ENCODE results near the gene IDH1. TPM values are rescaled to one million over a fixed set of nuclear protein-coding genes. Genes with fewer than 3 reads are reported as not detected.

Gene IDH1
- total and polyA plus RNA-seq, 2 of the 13 experiments (the other 11 are each of a cell fraction or from before 2014, with no cell fraction given): 312 to 1,077 TPM

DNA sequence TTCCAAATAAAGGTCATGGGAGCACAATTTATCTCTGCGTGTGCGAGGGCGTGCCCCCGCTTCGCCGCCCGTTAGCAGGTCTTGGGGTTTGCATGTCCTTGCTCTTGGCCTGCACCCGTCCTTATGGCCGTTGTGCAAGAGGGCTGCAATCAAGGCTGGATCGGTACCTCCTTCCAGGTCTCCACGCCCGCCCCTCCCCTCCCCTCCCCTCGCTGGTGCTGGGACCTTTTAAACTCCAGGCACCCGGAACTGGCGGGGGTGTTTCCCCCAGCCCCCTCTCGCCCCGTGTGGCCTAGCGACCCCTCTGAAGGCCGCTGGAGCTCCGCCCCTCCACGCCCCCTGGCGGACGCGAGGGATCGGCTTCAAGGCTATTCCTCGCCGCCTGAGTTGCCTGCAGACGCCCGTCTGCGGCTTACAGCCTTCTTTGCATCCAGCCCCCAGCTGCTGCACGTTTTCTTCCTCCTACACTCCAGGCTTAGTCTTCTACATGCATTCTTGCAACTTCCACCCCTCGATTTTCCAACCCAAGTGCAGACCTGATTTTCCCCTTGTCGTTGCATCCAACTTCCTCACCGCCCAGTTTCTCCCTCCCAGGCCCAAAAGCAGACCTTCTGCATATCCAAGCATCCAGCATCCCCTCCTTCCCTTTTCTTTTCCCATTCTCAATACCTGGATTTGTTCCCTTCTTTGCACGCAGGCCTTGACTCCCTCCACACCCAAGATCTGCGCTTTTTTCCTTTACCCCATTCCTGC lies 577 bp downstream of the IDH1 start (continued):
- TF ChIP-seq ZNF607 (CRISPR knock-in tag; IDR thresholded peaks at IDR 0.05; ENCODE audit: borderline replicate concordance): peak; percentile 55; the same call in 1 of the 2 replicates
- no peak; the same call in 1 of the 2 replicates for TF ChIP-seq EEA1 (CRISPR knock-in tag; IDR thresholded peaks at IDR 0.05; ENCODE audit: borderline replicate concordance)
- TF ChIP-seq TBL1XR1 (IDR thresholded peaks at IDR 0.05; ENCODE audit: borderline replicate concordance, low read length, partially characterized antibody): peak; percentile 9
- no peak for TF ChIP-seq IKZF1 (IDR thresholded peaks at IDR 0.05)
- peak; percentile 82; the same call in 1 of the 2 replicates for TF ChIP-seq PITX1 (CRISPR knock-in tag; IDR thresholded peaks at IDR 0.05)
- TF ChIP-seq NBN (conservative IDR thresholded peaks at IDR 0.05): no peak
- TF ChIP-seq ZNF7 (CRISPR knock-in tag; IDR thresholded peaks at IDR 0.05): no peak
- TF ChIP-seq SMARCC2 (IDR thresholded peaks at IDR 0.05): no peak
- TF ChIP-seq, protein P1, sequence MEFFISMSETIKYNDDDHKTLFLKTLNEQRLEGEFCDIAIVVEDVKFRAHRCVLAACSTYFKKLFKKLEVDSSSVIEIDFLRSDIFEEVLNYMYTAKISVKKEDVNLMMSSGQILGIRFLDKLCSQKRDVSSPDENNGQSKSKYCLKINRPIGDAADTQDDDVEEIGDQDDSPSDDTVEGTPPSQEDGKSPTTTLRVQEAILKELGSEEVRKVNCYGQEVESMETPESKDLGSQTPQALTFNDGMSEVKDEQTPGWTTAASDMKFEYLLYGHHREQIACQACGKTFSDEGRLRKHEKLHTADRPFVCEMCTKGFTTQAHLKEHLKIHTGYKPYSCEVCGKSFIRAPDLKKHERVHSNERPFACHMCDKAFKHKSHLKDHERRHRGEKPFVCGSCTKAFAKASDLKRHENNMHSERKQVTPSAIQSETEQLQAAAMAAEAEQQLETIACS (CRISPR knock-in tag; IDR thresholded peaks at IDR 0.05): 0 out of 2 replicates have a peak, but pooled peaks have one; percentile 13
- TF ChIP-seq TBX2 (CRISPR knock-in tag; IDR thresholded peaks at IDR 0.05; ENCODE audit: borderline replicate concordance): peak; percentile 92
- TF ChIP-seq ZNF44 (CRISPR knock-in tag; IDR thresholded peaks at IDR 0.05): peak; percentile 23; the same call in 1 of the 2 replicates
- peak; percentile 86; the same call in 1 of the 2 replicates for TF ChIP-seq ZNF703 (CRISPR knock-in tag; IDR thresholded peaks at IDR 0.05; ENCODE audit: borderline replicate concordance)
- TF ChIP-seq, protein P2, sequence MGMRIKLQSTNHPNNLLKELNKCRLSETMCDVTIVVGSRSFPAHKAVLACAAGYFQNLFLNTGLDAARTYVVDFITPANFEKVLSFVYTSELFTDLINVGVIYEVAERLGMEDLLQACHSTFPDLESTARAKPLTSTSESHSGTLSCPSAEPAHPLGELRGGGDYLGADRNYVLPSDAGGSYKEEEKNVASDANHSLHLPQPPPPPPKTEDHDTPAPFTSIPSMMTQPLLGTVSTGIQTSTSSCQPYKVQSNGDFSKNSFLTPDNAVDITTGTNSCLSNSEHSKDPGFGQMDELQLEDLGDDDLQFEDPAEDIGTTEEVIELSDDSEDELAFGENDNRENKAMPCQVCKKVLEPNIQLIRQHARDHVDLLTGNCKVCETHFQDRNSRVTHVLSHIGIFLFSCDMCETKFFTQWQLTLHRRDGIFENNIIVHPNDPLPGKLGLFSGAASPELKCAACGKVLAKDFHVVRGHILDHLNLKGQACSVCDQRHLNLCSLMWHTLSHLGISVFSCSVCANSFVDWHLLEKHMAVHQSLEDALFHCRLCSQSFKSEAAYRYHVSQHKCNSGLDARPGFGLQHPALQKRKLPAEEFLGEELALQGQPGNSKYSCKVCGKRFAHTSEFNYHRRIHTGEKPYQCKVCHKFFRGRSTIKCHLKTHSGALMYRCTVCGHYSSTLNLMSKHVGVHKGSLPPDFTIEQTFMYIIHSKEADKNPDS (CRISPR knock-in tag; IDR thresholded peaks at IDR 0.05): peak; percentile 89
- TF ChIP-seq, protein P3, sequence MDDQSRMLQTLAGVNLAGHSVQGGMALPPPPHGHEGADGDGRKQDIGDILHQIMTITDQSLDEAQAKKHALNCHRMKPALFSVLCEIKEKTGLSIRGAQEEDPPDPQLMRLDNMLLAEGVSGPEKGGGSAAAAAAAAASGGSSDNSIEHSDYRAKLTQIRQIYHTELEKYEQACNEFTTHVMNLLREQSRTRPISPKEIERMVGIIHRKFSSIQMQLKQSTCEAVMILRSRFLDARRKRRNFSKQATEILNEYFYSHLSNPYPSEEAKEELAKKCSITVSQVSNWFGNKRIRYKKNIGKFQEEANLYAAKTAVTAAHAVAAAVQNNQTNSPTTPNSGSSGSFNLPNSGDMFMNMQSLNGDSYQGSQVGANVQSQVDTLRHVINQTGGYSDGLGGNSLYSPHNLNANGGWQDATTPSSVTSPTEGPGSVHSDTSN (CRISPR knock-in tag; IDR thresholded peaks at IDR 0.05; ENCODE audit: borderline replicate concordance): no peak
- TF ChIP-seq, protein P4, sequence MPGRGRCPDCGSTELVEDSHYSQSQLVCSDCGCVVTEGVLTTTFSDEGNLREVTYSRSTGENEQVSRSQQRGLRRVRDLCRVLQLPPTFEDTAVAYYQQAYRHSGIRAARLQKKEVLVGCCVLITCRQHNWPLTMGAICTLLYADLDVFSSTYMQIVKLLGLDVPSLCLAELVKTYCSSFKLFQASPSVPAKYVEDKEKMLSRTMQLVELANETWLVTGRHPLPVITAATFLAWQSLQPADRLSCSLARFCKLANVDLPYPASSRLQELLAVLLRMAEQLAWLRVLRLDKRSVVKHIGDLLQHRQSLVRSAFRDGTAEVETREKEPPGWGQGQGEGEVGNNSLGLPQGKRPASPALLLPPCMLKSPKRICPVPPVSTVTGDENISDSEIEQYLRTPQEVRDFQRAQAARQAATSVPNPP (CRISPR knock-in tag; IDR thresholded peaks at IDR 0.05): peak; percentile 53; the same call in 1 of the 2 replicates
- no peak; the same call in 1 of the 2 replicates for TF ChIP-seq ZNF672 (CRISPR knock-in tag; IDR thresholded peaks at IDR 0.05)
- TF ChIP-seq ZNF772 (CRISPR knock-in tag; IDR thresholded peaks at IDR 0.05): no peak; the same call in 1 of the 2 replicates
- peak; percentile 43 for TF ChIP-seq HNRNPK (IDR thresholded peaks at IDR 0.05; ENCODE audit: low read depth, low read length, poor library complexity, severe bottlenecking)
- TF ChIP-seq ISL2 (CRISPR knock-in tag; IDR thresholded peaks at IDR 0.05): peak; percentile 93
- no peak for TF ChIP-seq ZSCAN12 (CRISPR knock-in tag; IDR thresholded peaks at IDR 0.05)
- TF ChIP-seq, protein P5, sequence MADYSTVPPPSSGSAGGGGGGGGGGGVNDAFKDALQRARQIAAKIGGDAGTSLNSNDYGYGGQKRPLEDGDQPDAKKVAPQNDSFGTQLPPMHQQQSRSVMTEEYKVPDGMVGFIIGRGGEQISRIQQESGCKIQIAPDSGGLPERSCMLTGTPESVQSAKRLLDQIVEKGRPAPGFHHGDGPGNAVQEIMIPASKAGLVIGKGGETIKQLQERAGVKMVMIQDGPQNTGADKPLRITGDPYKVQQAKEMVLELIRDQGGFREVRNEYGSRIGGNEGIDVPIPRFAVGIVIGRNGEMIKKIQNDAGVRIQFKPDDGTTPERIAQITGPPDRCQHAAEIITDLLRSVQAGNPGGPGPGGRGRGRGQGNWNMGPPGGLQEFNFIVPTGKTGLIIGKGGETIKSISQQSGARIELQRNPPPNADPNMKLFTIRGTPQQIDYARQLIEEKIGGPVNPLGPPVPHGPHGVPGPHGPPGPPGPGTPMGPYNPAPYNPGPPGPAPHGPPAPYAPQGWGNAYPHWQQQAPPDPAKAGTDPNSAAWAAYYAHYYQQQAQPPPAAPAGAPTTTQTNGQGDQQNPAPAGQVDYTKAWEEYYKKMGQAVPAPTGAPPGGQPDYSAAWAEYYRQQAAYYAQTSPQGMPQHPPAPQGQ (CRISPR knock-in tag; IDR thresholded peaks at IDR 0.05; ENCODE audit: borderline replicate concordance): no peak
- TF ChIP-seq REPIN1 (CRISPR knock-in tag; IDR thresholded peaks at IDR 0.05; ENCODE audit: borderline replicate concordance, low read depth): peak; percentile 26; the same call in 1 of the 2 replicates
